ENCODE data around the gene WNT8A.

GRCh38 chr5:138091685-138092084, 7.9 kb downstream of the WNT8A start:
- no peak for TF ChIP-seq CTCF (conservative IDR thresholded peaks at IDR 0.05; ENCODE audit: low read depth, low read length)
- no peak for TF ChIP-seq CEBPB (IDR thresholded peaks at IDR 0.05; ENCODE audit: low read depth, low read length)
- TF ChIP-seq MAFK (IDR thresholded peaks at IDR 0.05; ENCODE audit: low read depth, low read length), result no peak
